CD14-positive monocyte (primary cell): Measurements from ENCODE around the gene GAS7. TPM values are rescaled to one million over a fixed set of nuclear protein-coding genes. Genes with fewer than 3 reads are reported as not detected.
A peak's percentile ranks its signal among the peaks of the same experiment; 100 is the strongest.

Experiments used
- DNase-seq, 3 donors: peaks; one replicate each; pipeline ENCODE4 v3.0.0-alpha.2; 2011 to 2022
- H2AFZ ChIP-seq: 2 replicates; pipeline ENCODE4 v1.6.0; 2012; ENCODE audit warnings: mild to moderate bottlenecking, low read depth, low read length, inconsistent platforms; ENCODE audit not compliant: insufficient read depth, poor library complexity, severe bottlenecking
- H3K27ac ChIP-seq, 2 donors: 1 replicate in 1 of 2; 2 replicates in 1 of 2; pipeline ENCODE4 v1.5.1; 2012 to 2013; ENCODE audit warnings: low read length in 2 of 2, control low read depth in 1 of 2, inconsistent platforms in 1 of 2, low read depth in 1 of 2, mild to moderate bottlenecking in 1 of 2
- H3K27me3 ChIP-seq, 2 donors: one replicate each; pipeline versions ENCODE4 v1.6.0 to v1.6.1; 2011 to 2013; ENCODE audit warnings: low read length in 2 of 2; ENCODE audit not compliant: control insufficient read depth in 2 of 2, insufficient read depth in 2 of 2
- H3K36me3 ChIP-seq, 2 donors: replicated peaks in 1 of 2; 1 replicate in 1 of 2; 2 replicates in 1 of 2; pipeline versions ENCODE4 v1.5.1 to v1.6.1; 2012 to 2013; ENCODE audit warnings: low read length in 2 of 2, control low read depth in 1 of 2, inconsistent platforms in 1 of 2, mild to moderate bottlenecking in 1 of 2; ENCODE audit not compliant: insufficient read depth in 2 of 2, control insufficient read depth in 1 of 2
- H3K4me1 ChIP-seq, 2 donors: 1 replicate in 1 of 2; 2 replicates in 1 of 2; pipeline versions ENCODE4 v1.5.1 to v1.6.1; 2012 to 2013; ENCODE audit warnings: low read length in 2 of 2, control low read depth in 1 of 2, inconsistent platforms in 1 of 2, mild to moderate bottlenecking in 1 of 2, moderate library complexity in 1 of 2; ENCODE audit not compliant: insufficient read depth in 2 of 2, control insufficient read depth in 1 of 2
- H3K4me2 ChIP-seq: replicated peaks from 2 replicates; pipeline ENCODE3; 2012; ENCODE audit warnings: low read length, moderate library complexity, mild to moderate bottlenecking; ENCODE audit not compliant: poor library complexity, severe bottlenecking; ENCODE audit errors: extremely low read depth
- H3K4me3 ChIP-seq, 3 experiments: fragments of 200-600 bp in 1 of 3; sonication (generic) in 1 of 3; replicated peaks in 1 of 3; 1 replicate in 2 of 3; 2 replicates in 1 of 3; pipeline ENCODE4 v1.5.1; 2011 to 2013; ENCODE audit warnings: low read length in 3 of 3, mild to moderate bottlenecking in 3 of 3, control low read depth in 2 of 3, low read depth in 2 of 3, inconsistent platforms in 1 of 3, moderate library complexity in 1 of 3
- H3K79me2 ChIP-seq: 2 replicates; pipeline ENCODE4 v1.6.0; 2012; ENCODE audit warnings: mild to moderate bottlenecking, control low read depth, inconsistent platforms, low read length, moderate library complexity; ENCODE audit not compliant: insufficient read depth
- H3K9ac ChIP-seq: 2 replicates; pipeline ENCODE4 v1.6.0; 2017; ENCODE audit warnings: low read length, mild to moderate bottlenecking; ENCODE audit not compliant: insufficient read depth, poor library complexity, severe bottlenecking
- H3K9me3 ChIP-seq, 2 donors: replicated peaks in 1 of 2; 1 replicate in 1 of 2; 2 replicates in 1 of 2; pipeline versions ENCODE4 v1.5.1 to v1.6.1; 2012 to 2013; ENCODE audit warnings: low read length in 2 of 2, control low read depth in 1 of 2; ENCODE audit not compliant: control insufficient read depth in 1 of 2, insufficient read depth in 1 of 2
- H4K20me1 ChIP-seq: 2 replicates; pipeline ENCODE4 v1.6.0; 2012; ENCODE audit warnings: mild to moderate bottlenecking, low read length, control low read depth, moderate library complexity; ENCODE audit not compliant: insufficient read depth
- H3K27ac Mint-ChIP-seq, 7 donors: one replicate each; pipeline ENCODE4 v1.8.0; 2020; ENCODE audit warnings: mild to moderate bottlenecking in 7 of 7, mixed read lengths in 7 of 7, moderate library complexity in 6 of 7, inconsistent platforms in 2 of 7
- H3K27me3 Mint-ChIP-seq, 3 donors: one replicate each; pipeline ENCODE4 v1.8.0; 2021 to 2022; ENCODE audit warnings: low read depth in 3 of 3, mild to moderate bottlenecking in 3 of 3, mixed read lengths in 3 of 3, moderate library complexity in 3 of 3, inconsistent platforms in 1 of 3
- H3K36me3 Mint-ChIP-seq, 2 donors: one replicate each; pipeline ENCODE4 v1.8.0; 2020; ENCODE audit warnings: mixed read lengths in 2 of 2, inconsistent platforms in 1 of 2, mild to moderate bottlenecking in 1 of 2
- H3K4me1 Mint-ChIP-seq: one replicate; pipeline ENCODE4 v1.8.0; 2020; ENCODE audit warnings: mild to moderate bottlenecking, mixed read lengths
- H3K4me3 Mint-ChIP-seq, 2 donors: one replicate each; pipeline ENCODE4 v1.8.0; 2020; ENCODE audit warnings: mild to moderate bottlenecking in 2 of 2, mixed read lengths in 2 of 2, moderate library complexity in 1 of 2
- H3K9me3 Mint-ChIP-seq, 7 donors: one replicate each; pipeline ENCODE4 v1.8.0; 2020 to 2022; ENCODE audit warnings: mixed read lengths in 7 of 7, mild to moderate bottlenecking in 6 of 7, moderate library complexity in 6 of 7, inconsistent platforms in 2 of 7
- CTCF ChIP-seq: fragments of 200-600 bp; IDR thresholded peaks from one replicate; pipeline ENCODE4 v1.8.0; 2022; ENCODE audit warnings: antibody characterized with exemption, mild to moderate bottlenecking
- WGBS: methylation state at CpG from one replicate; pipeline ENCODE4 v1.1.5; 2013; ENCODE audit warnings: missing lambda C conversion rate; ENCODE audit not compliant: insufficient coverage; 5-methylcytosine and 5-hydroxymethylcytosine counted together
- intact Hi-C, 2 donors: fragments of 100-400 bp; cut with micrococcal nuclease; formaldehyde crosslinking; loops; one replicate each; pipeline versions ENCODE4 v1.15.0 to v1.15.1; 2023
- polyA plus RNA-seq, 3 donors: library from polyadenylated mRNA; depleted of rRNA in 1 of 3; unstranded in 2 of 3; stranded (reverse) in 1 of 3; fragments of 300-500 nt in 2 of 3; fragments of >200 nt in 1 of 3; fragmentation: Illumina TruSeq in 2 of 3; gene quantifications; 1 replicate in 2 of 3; 2 replicates in 1 of 3; pipeline ENCODE4 v1.2.3, GENCODE V29; 2012 to 2021

GAS7 gene
- polyA plus RNA-seq, 3 donors: 53.1 to 91.9 (median 66.6) TPM

- Mint-ChIP-seq H3K4me3 (peak overlapping the region; percentile 21 to 68), H3K36me3 (peaks cover 11 to 12% of the 10 kb centered on the region in 2 donors), H3K27me3 (peaks cover 0 to 3% (median 0%) of the 10 kb centered on the region in 3 donors), H3K4me1 (peaks cover 75% of the 10 kb centered on the region), H3K27ac (peak overlapping the region; percentile 95 to 100 (median 98)), H3K9me3 (peaks cover 0 to 4% (median 0%) of the 10 kb centered on the region in 7 donors)
- Histone ChIP-seq H3K27me3 (no peaks in the 10 kb centered on the region), H3K4me2 (peak overlapping the region; percentile 46), H3K36me3 (no peaks in the 10 kb centered on the region), H2AFZ (no peak overlapping the region), H3K4me1 (peaks cover 70 to 90% of the 10 kb centered on the region in 2 donors), H3K27ac (peak overlapping the region; percentile 95 to 97), H4K20me1 (no peaks in the 10 kb centered on the region), H3K79me2 (peaks cover 77% of the 10 kb centered on the region), H3K9me3 (no peaks in the 10 kb centered on the region), H3K9ac (peak overlapping the region; percentile 18), H3K4me3 (peak overlapping the region in 1 of 3 experiments; percentile 47)
- peak; percentile 86 to 96 (median 95) for DNase-seq
- no peak for TF ChIP-seq CTCF
- WGBS: 0% methylated on average over 2 of the region's 8 CpGs
- intact Hi-C loops: loop anchor here in 1 of 2 donors (1.0 to 5.0 kb wide), 2 partner anchors 8 to 132 kb away; no protein-coding TSS in a partner anchor
Measured at GRCh38 chr17:10149573-10150399, 48.6 kb downstream of the GAS7 start.

GRCh38 chr17:10147761-10148415, 50.5 kb downstream of the GAS7 start:
- no peaks in the 10 kb centered on the region for H3K36me3 ChIP-seq
- H3K9me3 ChIP-seq: no peaks in the 10 kb centered on the region
- no peak for DNase-seq
- no peak overlapping the region for H3K4me3 Mint-ChIP-seq
- no peaks in the 10 kb centered on the region for H4K20me1 ChIP-seq
- H3K4me2 ChIP-seq: no peak overlapping the region
- no peak overlapping the region for H3K9ac ChIP-seq
- H3K36me3 Mint-ChIP-seq: peaks cover 11 to 12% of the 10 kb centered on the region in 2 donors
- no peak overlapping the region for H3K27ac ChIP-seq
- H3K4me1 ChIP-seq: peaks cover 75 to 85% of the 10 kb centered on the region in 2 donors
- peaks cover 75% of the 10 kb centered on the region for H3K79me2 ChIP-seq
- H3K27me3 ChIP-seq: no peaks in the 10 kb centered on the region
- H3K27me3 Mint-ChIP-seq: peaks cover 0 to 3% (median 0%) of the 10 kb centered on the region in 3 donors
- TF ChIP-seq CTCF: no peak
- no peak overlapping the region for H3K4me3 ChIP-seq
- no peak overlapping the region for H2AFZ ChIP-seq
- peaks cover 0 to under 1% (median 0%) of the 10 kb centered on the region in 7 donors for H3K9me3 Mint-ChIP-seq
- peaks cover 85% of the 10 kb centered on the region for H3K4me1 Mint-ChIP-seq
- intact Hi-C loops: no loop called here
- H3K27ac Mint-ChIP-seq: peak overlapping the region in 2 of 7 donors; percentile 52 to 74
- WGBS: 62% methylated on average over 2 of the region's 8 CpGs
